NCI-H345 treated with DMSO at 0.1 percent for 48 hours (cell line): ENCODE measurements around the gene CBR3.

ENCODE experiments used
- DNase-seq: peaks from one replicate; lab custom pipeline; 2025; ENCODE audit not compliant: unreplicated experiment; lab: John Stamatoyannopoulos, UW

Gene CBR3

DNA sequence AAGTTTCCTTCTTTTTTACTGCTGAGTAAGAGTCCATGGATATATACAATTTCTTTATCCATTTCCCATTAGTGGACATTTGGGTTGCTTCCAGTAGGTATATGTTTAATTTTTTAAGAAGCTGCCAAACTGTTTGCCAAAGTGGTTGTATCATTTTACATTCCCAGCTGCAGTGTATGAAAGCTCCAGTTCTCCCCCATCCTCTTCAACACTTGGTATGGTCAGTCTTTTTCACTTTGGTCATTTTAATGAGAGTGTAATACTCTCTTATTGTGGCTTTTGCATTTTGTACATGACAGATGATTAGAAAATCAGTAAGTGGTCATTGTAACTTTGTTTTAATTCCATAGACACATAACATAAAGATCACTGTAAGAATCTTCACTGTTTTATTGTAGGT lies 44.3 kb downstream of the CBR3 start:
- no peak for DNase-seq

DNA sequence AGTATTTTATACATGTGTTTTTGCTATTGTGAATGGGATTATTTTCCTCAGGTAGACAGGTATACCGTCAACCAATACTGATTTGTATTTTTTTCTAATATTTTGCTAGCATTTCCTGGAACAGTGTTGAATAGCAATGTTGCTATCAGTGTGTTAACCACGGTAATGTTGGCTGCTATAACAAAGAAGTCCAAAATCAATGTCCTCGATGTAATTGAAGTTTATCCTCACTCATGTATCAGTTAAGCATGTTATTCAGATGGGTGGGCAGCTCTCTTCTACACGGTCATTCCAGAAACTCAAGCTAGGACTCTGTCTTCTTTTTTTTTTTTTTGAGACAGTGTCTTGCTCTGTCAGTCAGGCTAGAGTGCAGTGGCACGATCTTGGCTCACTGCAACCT lies 46.1 kb downstream of the CBR3 start:
- no peak for DNase-seq

DNA sequence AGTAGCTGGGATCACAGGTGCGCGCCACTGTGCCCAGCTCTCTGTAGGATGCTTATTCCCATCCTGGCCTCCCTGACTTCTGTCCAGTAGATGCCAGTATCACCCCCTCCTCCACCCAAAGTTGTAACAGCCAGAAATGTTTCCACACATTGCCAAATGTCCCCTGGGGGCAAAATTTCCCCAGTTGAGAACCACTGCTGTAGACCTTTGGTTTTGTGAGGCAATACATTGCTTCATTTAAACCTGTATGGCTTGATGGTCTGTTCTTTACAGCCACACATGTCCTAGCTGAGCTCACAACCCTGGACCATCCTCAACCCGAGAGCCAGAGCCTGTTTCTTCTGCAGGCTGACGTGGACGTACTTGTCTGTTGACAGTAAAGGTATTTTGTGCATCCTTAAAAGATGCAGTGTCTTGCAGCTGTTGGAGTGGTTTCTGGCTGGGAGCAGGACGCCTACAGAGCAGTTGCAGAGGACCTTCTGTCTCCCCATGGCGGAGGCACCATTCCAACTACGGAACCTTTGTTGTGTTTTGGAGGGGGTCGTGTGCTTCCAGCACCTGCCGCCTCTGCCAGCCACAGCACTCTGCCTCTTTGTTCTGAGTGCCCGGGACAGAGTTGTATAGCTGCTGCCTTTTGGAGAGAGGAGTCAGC lies 48.4 kb downstream of the CBR3 start:
- DNase-seq, result no peak

DNA sequence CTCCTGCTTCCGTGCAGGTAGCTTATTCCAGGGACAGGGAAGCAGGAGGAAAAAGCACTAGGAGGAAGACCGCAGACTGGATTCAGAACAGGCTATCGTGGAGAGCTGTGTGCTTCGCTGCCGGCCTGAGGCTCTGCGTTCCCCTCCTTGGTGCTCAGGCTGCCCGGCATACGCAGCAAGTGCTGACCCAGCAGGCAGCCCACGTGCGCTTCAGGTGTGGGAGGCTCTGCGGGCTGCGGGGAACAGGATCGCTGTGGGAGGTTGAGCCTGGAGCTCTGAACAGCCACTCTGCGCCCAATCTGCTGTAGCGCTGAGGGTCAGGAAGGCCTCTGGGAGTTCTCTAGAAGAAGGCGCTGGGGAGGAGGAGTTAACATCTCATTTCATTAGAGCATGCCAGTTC lies 49.7 kb downstream of the CBR3 start:
- no peak for DNase-seq

DNA sequence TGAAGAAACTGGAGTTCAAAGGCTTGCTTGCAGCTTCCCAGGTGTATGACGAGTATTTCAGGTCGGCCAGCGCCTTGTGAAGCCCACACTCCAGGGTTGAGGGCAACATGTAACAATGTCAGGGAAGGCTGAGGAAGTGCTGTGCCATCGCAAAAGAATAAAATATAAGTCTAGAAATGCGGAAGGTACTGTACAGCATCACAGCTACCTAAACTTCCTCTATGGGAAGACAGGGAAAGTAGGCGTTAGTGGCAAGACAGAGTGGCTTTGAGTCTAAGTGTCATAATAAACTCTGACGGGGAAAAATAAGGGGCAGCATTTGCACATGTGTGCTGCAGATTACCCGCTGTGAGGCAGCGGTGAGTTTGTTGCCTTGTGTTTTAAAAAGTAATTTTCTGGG lies 50.6 kb downstream of the CBR3 start:
- no peak for DNase-seq

DNA sequence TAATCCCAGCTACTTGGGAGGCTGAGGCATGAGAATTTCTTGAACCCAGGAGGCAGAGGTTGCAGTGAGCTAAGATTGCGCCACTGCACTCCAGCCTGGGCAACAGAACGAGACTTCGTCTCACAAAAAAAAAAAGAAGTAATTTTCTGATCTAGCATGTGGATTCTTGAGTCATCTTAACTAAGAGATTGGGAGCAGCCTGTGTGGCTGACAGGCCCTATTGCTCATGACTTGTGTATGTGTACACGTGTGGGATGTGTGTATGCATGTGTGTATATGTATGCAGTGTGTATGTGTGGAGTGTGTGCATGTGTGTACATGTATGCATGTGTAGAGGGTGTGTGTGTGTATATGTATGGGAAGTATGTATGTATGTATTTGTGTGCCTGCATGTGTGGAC lies 51.2 kb downstream of the CBR3 start:
- DNase-seq, result no peak

DNA sequence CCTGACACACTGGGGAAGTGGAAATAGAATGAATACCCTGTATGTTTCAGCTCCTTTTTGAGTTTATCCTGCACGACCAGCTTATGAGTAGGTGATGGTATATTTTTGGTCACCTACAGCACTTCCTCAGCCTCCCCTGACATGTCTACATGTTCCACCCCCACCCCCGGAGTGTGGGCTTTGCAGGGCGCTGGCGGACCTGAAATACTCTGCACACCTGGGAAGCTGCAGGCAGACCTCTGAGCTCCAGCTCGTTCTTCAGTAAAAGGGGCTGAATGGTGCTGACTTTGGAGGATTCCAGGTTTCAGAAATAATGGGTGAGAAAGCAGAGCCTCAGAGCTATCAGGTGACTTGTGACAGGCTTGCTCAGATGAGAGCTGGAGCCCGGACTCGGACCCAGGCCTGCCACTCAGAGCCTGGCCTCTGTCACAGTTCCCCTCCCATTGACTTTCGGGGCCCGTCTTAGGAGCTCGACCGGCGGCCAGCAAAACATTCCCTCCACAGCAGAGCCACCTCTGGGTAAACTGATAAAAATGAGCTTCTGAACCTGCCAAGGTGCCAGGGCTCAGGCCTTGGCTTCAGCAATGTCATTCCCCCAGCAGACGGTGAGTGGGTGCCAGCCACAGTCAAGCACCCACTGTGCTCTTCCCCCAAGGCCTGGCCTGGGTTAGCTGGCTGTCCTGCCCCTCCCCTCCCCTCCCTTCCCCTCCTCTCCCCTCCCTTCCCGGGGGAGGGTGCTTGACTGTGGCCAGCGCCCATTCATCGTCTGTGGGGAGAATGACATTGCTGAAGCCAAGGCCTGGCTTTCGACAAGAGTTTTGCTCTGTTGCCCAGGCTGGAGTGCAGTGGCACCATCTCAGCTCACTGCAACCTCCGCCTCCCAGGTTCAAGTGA lies 51.9 kb downstream of the CBR3 start:
- DNase-seq, result no peak

DNA sequence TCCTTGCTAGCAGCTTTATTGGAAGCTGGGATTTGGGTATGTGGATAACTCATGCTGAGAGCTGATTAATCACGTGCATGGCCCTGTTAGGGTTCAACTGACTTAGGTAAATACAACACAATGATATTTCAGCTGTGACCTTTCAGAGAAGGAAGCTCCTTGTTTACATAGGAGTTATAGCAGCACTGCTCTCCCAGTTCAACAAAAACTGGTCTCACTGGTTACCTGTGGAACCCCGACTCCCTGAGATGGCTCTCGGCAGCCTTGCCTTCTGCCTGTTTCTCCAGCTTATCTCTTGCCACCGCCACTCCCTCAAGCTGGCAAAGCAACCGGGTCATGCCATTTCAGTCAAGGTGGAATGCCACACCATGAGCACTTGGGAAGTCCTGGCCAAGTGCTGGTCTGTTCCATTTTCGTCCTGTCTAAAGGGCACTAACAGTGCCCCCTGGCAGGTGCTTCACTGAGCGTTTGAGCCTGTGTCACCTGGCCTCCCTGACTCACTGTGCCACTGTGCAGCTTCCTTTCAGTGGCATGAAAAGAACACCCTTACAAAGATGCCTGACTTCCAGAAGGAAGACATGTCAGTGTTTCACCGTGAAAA lies 53.3 kb downstream of the CBR3 start:
- peak; percentile 29 for DNase-seq

DNA sequence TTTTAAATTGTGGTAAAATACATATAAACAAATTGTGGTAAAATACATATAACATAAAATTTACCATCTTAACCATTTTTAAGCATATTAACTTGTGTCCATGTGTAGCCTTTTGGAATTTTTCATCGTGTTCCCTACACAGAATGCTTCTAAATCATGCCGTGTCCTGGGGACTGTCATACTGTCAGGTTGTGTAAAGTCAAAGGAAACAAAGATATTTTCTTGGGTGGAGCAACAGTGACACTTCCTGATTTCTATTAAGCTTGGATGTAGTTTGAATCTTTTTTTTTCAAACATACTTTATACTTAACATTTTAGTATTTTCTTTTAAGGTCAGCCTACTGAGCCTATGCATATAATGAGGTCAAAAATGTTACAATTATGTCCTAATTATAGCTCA lies 54.1 kb downstream of the CBR3 start:
- no peak for DNase-seq

DNA sequence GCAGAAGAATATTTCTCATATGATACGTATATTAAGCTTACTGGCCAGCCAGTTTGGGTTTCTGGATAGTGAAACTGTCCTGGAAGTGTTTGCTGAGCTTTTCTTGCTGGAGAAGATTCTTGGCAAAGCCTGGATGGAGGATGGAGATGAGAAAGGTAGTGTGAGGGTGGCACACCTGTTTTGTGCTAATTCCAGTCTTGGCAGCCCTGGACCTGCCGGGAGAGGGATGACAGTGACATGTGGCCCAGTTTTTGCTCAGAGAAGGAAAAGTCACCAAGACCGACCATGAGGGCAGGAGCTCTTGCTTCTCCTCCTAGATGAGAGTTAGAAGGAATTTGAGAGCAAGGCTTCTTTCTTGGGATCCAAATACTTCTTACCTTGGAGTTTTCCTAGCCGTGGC lies 55.9 kb downstream of the CBR3 start:
- no peak for DNase-seq

DNA sequence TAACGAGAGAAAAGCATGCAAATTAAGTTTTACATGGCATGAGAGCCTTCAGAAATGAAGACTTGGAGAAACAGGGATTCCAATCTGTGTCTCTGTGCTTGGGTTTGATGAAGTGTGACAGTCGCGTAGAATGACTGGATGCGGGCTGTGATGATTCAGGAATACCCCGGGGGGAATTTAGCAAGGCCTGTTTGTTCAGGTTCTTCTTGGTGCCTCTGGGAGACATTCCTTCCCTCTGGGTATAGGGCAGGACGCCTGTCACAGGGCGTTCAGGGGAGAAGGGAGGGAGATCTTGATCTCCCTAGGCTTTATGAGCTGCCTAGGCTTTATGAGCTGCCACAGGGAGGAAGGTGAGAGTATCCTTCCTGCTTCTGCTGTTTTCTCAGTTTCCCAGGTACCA lies 58.3 kb downstream of the CBR3 start:
- no peak for DNase-seq

DNA sequence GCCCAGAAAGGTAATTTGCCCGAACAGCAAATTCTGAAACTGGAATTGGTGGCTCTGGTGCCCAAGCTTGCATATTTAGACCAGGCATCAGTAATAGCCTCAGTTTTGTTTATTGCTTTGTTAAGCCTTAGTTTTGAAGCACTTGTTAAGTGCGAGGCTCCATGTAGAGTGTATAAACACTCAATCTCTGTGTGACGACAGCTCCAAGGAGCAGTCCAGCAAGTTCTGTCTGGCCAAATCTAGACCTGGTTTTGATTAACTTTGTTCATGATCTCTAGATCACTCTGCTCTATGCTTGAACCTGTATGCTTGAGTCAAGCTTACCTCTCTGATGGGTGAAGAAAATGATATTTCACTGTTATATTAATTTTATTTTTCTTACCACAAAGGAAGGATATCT lies 59.1 kb downstream of the CBR3 start:
- peak; percentile 14 for DNase-seq

DNA sequence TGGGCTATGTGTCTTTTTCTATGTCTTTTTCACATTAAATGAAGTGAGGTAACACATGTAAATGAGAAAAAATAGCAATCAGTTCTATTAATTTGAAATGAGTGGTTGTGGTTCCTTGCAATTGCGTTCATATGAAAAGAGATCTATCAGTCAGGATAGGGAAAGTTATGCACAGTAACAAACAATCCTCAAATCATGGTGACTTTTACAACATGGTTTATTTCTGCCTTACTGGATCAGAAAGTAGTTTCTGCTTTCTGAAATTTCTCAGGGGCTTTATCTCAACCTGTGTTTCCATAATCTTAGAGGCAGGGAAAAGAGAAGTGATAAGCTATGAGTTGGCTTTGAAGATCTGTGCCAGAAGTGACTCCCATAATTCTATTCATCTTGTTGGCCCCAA lies 60.7 kb downstream of the CBR3 start:
- no peak for DNase-seq
